Type B pancreatic cell (in vitro differentiated cells): ENCODE data around the gene DAPK3. TPM values are rescaled to one million over a fixed set of nuclear protein-coding genes. Genes with fewer than 3 reads are reported as not detected.
A peak's percentile ranks its signal among the peaks of the same experiment; 100 is the strongest.

Source experiments
- DNase-seq: peaks from one replicate; pipeline ENCODE4 v3.0.0; 2021; ENCODE audit warnings: mixed read lengths; ENCODE audit not compliant: unreplicated experiment; ENCODE audit errors: extremely low spot score
- H3K27ac Mint-ChIP-seq: 2 replicates; pipeline ENCODE4 v1.8.0; 2021; ENCODE audit warnings: mild to moderate bottlenecking, mixed read lengths
- H3K27me3 Mint-ChIP-seq: 2 replicates; pipeline ENCODE4 v1.8.0; 2021; ENCODE audit warnings: mixed read lengths
- H3K36me3 Mint-ChIP-seq: 2 replicates; pipeline ENCODE4 v1.8.0; 2021; ENCODE audit warnings: mixed read lengths
- H3K4me1 Mint-ChIP-seq: one replicate; pipeline ENCODE4 v1.8.0; 2021; ENCODE audit warnings: mixed read lengths; ENCODE audit not compliant: unreplicated experiment
- H3K4me3 Mint-ChIP-seq: 2 replicates; pipeline ENCODE4 v1.8.0; 2021; ENCODE audit warnings: mild to moderate bottlenecking, mixed read lengths
- H3K9me3 Mint-ChIP-seq: 2 replicates; pipeline ENCODE4 v1.8.0; 2021; ENCODE audit warnings: mixed read lengths
- total RNA-seq: library from RNA; stranded (reverse); gene quantifications from 2 replicates; pipeline ENCODE4 v1.2.1, GENCODE V29; 2021; ENCODE audit warnings: low replicate concordance
- TF ChIP-seq, protein P1 (sequence below): fragments of 200-600 bp; sonication (generic); conservative IDR thresholded peaks from 2 replicates; pipeline ENCODE4 v1.5.0; 2021; ENCODE audit warnings: antibody characterized with exemption, mild to moderate bottlenecking

DAPK3 gene
- total RNA-seq, 1 donor from 2014 or later, result 83.5 TPM

- Mint-ChIP-seq H3K27ac (peak overlapping the region; percentile 48), H3K36me3 (no peaks in the 10 kb centered on the region), H3K4me3 (no peak overlapping the region), H3K27me3 (no peaks in the 10 kb centered on the region), H3K9me3 (no peaks in the 10 kb centered on the region), H3K4me1 (peaks cover 4% of the 10 kb centered on the region)
- TF ChIP-seq, protein P1, sequence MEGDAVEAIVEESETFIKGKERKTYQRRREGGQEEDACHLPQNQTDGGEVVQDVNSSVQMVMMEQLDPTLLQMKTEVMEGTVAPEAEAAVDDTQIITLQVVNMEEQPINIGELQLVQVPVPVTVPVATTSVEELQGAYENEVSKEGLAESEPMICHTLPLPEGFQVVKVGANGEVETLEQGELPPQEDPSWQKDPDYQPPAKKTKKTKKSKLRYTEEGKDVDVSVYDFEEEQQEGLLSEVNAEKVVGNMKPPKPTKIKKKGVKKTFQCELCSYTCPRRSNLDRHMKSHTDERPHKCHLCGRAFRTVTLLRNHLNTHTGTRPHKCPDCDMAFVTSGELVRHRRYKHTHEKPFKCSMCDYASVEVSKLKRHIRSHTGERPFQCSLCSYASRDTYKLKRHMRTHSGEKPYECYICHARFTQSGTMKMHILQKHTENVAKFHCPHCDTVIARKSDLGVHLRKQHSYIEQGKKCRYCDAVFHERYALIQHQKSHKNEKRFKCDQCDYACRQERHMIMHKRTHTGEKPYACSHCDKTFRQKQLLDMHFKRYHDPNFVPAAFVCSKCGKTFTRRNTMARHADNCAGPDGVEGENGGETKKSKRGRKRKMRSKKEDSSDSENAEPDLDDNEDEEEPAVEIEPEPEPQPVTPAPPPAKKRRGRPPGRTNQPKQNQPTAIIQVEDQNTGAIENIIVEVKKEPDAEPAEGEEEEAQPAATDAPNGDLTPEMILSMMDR, result no peak
- DNase-seq, result no peak
Measured at GRCh38 chr19:4016486-4016885, 45.6 kb upstream of the DAPK3 start.

DNA sequence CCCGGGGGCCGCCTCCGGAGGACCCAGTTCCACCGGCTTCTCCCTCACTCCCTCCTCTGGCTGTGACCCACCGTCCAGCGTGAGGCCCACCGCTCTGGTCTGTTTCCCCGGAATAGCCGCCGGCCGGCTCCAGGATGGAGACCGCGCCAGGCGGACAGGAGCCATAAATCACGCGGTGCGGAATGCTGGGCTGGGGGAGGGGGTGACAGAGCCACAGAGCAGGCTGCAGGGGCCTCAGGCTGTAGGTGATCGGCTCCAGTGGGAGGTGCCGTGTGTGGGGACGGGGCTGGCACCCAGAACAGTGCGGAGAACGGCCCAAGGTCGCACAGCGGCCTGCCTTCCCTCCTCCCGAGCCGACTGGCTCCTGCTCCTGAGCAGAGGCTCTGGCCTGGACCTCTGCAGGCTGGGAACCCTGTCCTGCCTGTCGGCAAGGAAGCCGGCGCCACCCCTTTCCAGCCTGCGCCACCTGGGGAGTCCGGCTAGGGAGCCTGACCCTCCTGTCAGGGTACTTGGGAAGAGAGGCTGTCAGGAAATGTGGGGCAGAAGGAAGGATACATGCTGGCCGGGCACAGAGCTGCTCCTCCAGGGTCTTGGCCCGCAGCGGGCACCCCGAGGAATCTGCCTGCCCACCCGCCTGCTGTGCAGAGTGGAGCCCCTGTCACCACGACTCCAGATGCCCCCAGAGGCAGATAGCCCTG lies 45.0 kb upstream of the DAPK3 start:
- peak overlapping the region; percentile 83 for H3K27ac Mint-ChIP-seq
- peak; percentile 83 for DNase-seq
- H3K9me3 Mint-ChIP-seq, result no peaks in the 10 kb centered on the region
- no peaks in the 10 kb centered on the region for H3K27me3 Mint-ChIP-seq
- TF ChIP-seq, protein P1, result no peak
- H3K4me3 Mint-ChIP-seq, result peak overlapping the region; percentile 82
- H3K36me3 Mint-ChIP-seq, result no peaks in the 10 kb centered on the region
- peaks cover 8% of the 10 kb centered on the region for H3K4me1 Mint-ChIP-seq

- TF ChIP-seq, protein P1, result no peak
- H3K27ac Mint-ChIP-seq, result peak overlapping the region; percentile 83
- H3K4me1 Mint-ChIP-seq, result peaks cover 13% of the 10 kb centered on the region
- no peaks in the 10 kb centered on the region for H3K9me3 Mint-ChIP-seq
- no peaks in the 10 kb centered on the region for H3K36me3 Mint-ChIP-seq
- H3K27me3 Mint-ChIP-seq, result no peaks in the 10 kb centered on the region
- DNase-seq, result peak; percentile 70
- H3K4me3 Mint-ChIP-seq, result peak overlapping the region; percentile 82
Measured at GRCh38 chr19:4014541-4015491, 43.9 kb upstream of the DAPK3 start.

DNA sequence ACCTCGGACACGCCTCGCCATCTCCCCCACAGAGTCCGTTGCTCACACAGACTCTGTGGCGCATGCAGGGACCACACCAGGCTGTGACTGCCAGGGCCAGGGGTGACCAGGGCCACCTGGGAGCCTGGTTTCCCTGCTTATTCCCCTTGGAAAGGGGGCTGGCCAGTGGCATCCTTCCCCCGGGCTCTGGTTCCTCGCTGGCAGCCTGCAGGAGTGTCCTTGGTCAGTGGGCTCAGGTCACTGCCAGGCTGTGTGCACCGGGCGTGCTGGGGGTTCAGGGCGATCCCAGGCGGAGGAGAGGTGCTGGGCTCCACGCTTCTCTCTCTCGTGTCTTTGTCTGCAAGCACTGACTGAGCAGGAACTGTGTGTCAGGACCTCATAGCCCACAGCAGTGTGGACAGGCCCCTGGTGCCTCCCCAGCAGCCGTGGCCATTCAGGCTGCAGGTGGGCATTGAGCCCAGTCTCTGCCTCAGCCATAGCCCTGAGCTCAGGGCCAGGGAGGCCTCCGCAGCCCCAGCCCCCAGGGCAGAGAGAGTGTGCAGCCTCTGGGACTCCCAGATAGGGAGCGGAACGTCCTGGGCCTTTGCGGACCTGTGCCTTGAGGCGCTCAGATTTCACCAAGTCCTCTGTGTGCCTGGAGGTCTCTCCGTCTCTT lies 43.1 kb upstream of the DAPK3 start:
- Mint-ChIP-seq H3K36me3 (no peaks in the 10 kb centered on the region), H3K27ac (no peak overlapping the region), H3K9me3 (no peaks in the 10 kb centered on the region), H3K27me3 (no peaks in the 10 kb centered on the region), H3K4me1 (peaks cover 21% of the 10 kb centered on the region), H3K4me3 (no peak overlapping the region)
- TF ChIP-seq, protein P1, result no peak
- DNase-seq, result no peak

DNA sequence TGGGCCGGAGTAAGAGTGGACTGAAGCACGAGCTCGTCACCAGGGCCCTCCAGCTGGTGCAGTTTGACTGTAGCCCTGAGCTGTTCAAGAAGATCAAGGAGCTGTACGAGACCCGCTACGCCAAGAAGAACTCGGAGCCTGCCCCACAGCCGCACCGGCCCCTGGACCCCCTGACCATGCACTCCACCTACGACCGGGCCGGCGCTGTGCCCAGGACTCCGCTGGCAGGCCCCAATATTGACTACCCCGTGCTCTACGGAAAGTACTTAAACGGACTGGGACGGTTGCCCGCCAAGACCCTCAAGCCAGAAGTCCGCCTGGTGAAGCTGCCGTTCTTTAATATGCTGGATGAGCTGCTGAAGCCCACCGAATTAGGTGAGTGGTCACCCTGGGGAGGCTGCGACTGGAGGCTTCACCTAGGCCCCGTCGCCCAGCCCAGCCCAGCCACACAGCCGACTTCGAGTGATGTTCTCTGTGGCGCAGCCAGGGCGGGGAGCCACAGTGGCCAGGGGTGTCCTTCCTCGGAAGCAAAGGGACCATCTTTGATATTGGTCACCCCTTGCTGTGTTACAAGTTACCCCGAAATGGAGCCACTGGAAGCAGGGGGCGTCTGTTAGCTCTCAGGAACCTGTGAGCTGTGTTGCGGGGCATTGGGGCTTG lies 42.2 kb upstream of the DAPK3 start:
- H3K27me3 Mint-ChIP-seq, result no peaks in the 10 kb centered on the region
- DNase-seq, result no peak
- H3K27ac Mint-ChIP-seq, result no peak overlapping the region
- peaks cover 28% of the 10 kb centered on the region for H3K4me1 Mint-ChIP-seq
- no peaks in the 10 kb centered on the region for H3K9me3 Mint-ChIP-seq
- H3K36me3 Mint-ChIP-seq, result no peaks in the 10 kb centered on the region
- H3K4me3 Mint-ChIP-seq, result no peak overlapping the region
- TF ChIP-seq, protein P1, result no peak
